ENCODE measurements around the gene CLEC14A.

DNA sequence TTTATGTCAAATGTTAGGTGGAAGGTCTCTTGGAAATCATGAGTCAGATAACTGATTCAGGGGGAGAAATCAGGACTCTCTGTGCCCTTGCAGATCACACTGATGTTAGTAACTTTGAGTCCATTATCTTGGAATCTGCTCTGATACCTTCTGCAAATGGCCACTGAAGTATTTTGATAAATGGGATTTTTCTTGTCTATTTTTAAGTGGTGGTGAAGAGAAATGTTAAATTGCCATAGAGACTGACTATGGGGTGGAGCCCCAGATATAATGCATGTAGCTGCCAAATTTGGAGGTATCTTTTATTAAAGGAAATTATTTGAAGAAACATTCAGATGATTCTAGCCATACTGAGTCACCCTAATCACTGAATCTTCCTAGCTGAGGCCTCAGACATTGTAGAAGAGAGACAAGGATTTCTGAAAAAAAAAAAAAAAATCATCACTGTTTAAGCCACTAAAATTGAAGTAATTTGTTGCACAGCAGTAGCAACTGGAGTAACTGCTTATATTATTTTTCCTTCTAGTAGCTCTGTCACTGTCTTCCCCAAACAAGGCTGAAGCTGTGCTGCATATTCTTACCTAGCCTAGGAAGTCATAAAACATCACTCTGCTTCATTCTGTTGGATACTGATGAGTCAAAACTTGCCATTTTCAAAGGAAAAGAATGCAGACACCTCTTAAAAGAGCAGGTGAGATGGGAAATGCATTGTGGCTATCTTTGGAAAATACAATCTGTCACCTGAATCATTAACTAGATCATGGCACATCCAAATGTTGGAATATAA lies 36.0 kb upstream of the CLEC14A start:
- TF ChIP-seq, protein P1, sequence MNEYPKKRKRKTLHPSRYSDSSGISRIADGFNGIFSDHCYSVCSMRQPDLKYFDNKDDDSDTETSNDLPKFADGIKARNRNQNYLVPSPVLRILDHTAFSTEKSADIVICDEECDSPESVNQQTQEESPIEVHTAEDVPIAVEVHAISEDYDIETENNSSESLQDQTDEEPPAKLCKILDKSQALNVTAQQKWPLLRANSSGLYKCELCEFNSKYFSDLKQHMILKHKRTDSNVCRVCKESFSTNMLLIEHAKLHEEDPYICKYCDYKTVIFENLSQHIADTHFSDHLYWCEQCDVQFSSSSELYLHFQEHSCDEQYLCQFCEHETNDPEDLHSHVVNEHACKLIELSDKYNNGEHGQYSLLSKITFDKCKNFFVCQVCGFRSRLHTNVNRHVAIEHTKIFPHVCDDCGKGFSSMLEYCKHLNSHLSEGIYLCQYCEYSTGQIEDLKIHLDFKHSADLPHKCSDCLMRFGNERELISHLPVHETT (CRISPR knock-in tag; conservative IDR thresholded peaks at IDR 0.05 in 1 of 2, IDR thresholded peaks at IDR 0.05 in 1 of 2): no peak
- TF ChIP-seq SMAD1 (IDR thresholded peaks at IDR 0.05; ENCODE audit: low read depth, low read length, partially characterized antibody): no peak
- TF ChIP-seq, protein P2, sequence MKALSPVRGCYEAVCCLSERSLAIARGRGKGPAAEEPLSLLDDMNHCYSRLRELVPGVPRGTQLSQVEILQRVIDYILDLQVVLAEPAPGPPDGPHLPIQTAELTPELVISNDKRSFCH (CRISPR knock-in tag; IDR thresholded peaks at IDR 0.05): no peak
- TF ChIP-seq, protein P2 (tag; IDR thresholded peaks at IDR 0.05): no peak
- no peak for TF ChIP-seq EP300 (IDR thresholded peaks at IDR 0.05; ENCODE audit: low read length)
- no peak for TF ChIP-seq MYBL2 (IDR thresholded peaks at IDR 0.05; ENCODE audit: low read depth)
- no peak for TF ChIP-seq MYBL2 (CRISPR knock-in tag; IDR thresholded peaks at IDR 0.05; ENCODE audit: borderline replicate concordance)
- TF ChIP-seq, protein P3, sequence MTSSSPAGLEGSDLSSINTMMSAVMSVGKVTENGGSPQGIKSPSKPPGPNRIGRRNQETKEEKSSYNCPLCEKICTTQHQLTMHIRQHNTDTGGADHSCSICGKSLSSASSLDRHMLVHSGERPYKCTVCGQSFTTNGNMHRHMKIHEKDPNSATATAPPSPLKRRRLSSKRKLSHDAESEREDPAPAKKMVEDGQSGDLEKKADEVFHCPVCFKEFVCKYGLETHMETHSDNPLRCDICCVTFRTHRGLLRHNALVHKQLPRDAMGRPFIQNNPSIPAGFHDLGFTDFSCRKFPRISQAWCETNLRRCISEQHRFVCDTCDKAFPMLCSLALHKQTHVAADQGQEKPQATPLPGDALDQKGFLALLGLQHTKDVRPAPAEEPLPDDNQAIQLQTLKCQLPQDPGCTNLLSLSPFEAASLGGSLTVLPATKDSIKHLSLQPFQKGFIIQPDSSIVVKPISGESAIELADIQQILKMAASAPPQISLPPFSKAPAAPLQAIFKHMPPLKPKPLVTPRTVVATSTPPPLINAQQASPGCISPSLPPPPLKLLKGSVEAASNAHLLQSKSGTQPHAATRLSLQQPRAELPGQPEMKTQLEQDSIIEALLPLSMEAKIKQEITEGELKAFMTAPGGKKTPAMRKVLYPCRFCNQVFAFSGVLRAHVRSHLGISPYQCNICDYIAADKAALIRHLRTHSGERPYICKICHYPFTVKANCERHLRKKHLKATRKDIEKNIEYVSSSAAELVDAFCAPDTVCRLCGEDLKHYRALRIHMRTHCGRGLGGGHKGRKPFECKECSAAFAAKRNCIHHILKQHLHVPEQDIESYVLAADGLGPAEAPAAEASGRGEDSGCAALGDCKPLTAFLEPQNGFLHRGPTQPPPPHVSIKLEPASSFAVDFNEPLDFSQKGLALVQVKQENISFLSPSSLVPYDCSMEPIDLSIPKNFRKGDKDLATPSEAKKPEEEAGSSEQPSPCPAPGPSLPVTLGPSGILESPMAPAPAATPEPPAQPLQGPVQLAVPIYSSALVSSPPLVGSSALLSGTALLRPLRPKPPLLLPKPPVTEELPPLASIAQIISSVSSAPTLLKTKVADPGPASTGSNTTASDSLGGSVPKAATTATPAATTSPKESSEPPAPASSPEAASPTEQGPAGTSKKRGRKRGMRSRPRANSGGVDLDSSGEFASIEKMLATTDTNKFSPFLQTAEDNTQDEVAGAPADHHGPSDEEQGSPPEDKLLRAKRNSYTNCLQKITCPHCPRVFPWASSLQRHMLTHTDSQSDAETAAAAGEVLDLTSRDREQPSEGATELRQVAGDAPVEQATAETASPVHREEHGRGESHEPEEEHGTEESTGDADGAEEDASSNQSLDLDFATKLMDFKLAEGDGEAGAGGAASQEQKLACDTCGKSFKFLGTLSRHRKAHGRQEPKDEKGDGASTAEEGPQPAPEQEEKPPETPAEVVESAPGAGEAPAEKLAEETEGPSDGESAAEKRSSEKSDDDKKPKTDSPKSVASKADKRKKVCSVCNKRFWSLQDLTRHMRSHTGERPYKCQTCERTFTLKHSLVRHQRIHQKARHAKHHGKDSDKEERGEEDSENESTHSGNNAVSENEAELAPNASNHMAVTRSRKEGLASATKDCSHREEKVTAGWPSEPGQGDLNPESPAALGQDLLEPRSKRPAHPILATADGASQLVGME (CRISPR knock-in tag; IDR thresholded peaks at IDR 0.05): no peak
- TF ChIP-seq NBN (IDR thresholded peaks at IDR 0.05; ENCODE audit: low read depth): no peak
- no peak for TF ChIP-seq EZH2 (IDR thresholded peaks at IDR 0.05; ENCODE audit: borderline replicate concordance, low read depth, low read length)
- TF ChIP-seq, protein P4, sequence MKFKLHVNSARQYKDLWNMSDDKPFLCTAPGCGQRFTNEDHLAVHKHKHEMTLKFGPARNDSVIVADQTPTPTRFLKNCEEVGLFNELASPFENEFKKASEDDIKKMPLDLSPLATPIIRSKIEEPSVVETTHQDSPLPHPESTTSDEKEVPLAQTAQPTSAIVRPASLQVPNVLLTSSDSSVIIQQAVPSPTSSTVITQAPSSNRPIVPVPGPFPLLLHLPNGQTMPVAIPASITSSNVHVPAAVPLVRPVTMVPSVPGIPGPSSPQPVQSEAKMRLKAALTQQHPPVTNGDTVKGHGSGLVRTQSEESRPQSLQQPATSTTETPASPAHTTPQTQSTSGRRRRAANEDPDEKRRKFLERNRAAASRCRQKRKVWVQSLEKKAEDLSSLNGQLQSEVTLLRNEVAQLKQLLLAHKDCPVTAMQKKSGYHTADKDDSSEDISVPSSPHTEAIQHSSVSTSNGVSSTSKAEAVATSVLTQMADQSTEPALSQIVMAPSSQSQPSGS (CRISPR knock-in tag; IDR thresholded peaks at IDR 0.05): no peak
- TF ChIP-seq, protein P5, sequence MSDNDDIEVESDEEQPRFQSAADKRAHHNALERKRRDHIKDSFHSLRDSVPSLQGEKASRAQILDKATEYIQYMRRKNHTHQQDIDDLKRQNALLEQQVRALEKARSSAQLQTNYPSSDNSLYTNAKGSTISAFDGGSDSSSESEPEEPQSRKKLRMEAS (CRISPR knock-in tag; IDR thresholded peaks at IDR 0.05): no peak
- no peak for TF ChIP-seq ZNF121 (CRISPR knock-in tag; conservative IDR thresholded peaks at IDR 0.05)
- no peak for TF ChIP-seq CEBPB (tag; IDR thresholded peaks at IDR 0.05)
- TF ChIP-seq LARP7 (IDR thresholded peaks at IDR 0.05): no peak
- TF ChIP-seq, protein P6, sequence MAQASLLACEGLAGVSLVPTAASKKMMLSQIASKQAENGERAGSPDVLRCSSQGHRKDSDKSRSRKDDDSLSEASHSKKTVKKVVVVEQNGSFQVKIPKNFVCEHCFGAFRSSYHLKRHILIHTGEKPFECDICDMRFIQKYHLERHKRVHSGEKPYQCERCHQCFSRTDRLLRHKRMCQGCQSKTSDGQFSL (CRISPR knock-in tag; IDR thresholded peaks at IDR 0.05): no peak
- TF ChIP-seq, protein P6 (tag; IDR thresholded peaks at IDR 0.05): no peak
